HEK293T (cell line): ENCODE measurements around the gene TSPAN9.

Source experiments
- CTCF ChIA-PET: fragments of 350-600 bp; formaldehyde crosslinking; extraction: SDS; loops from one replicate; lab custom pipeline; 2021; ENCODE audit warnings: antibody characterized with exemption, inconsistent platforms; lab: Yijun Ruan, JAX
- POLR2A ChIA-PET: fragments of 350-600 bp; formaldehyde crosslinking; extraction: SDS; loops from one replicate; lab custom pipeline; 2020; ENCODE audit warnings: antibody characterized with exemption, inconsistent platforms; lab: Yijun Ruan, JAX
- DNase-seq: peaks from one replicate; pipeline ENCODE4 v3.0.0; 2012; ENCODE audit warnings: mixed read lengths; ENCODE audit errors: extremely low spot score
- ARNT ChIP-seq: fragments of 450-650 bp; IDR thresholded peaks from 2 replicates; pipeline ENCODE4 v1.6.1; 2017; ENCODE audit warnings: mild to moderate bottlenecking
- BHLHE40 ChIP-seq: fragments of 450-650 bp; IDR thresholded peaks from 2 replicates; pipeline ENCODE4 v1.6.1; 2016; ENCODE audit warnings: mild to moderate bottlenecking, moderate library complexity, borderline replicate concordance
- CTBP1 ChIP-seq: fragments of 450-650 bp; IDR thresholded peaks from 2 replicates; pipeline ENCODE4 v1.6.1; 2016; ENCODE audit warnings: borderline replicate concordance
- ELF4 ChIP-seq: fragments of 450-650 bp; IDR thresholded peaks from 2 replicates; pipeline ENCODE4 v1.6.1; 2017; ENCODE audit warnings: antibody characterized with exemption
- FOXA1 ChIP-seq: fragments of 450-650 bp; IDR thresholded peaks from 2 replicates; pipeline ENCODE4 v1.6.1; 2016; ENCODE audit warnings: mild to moderate bottlenecking
- FOXK2 ChIP-seq: fragments of 450-650 bp; IDR thresholded peaks from 2 replicates; pipeline ENCODE4 v1.6.1; 2016; ENCODE audit warnings: mild to moderate bottlenecking
- FOXM1 ChIP-seq: fragments of 450-650 bp; IDR thresholded peaks from 2 replicates; pipeline ENCODE4 v1.6.1; 2017; ENCODE audit warnings: mild to moderate bottlenecking, borderline replicate concordance
- HDGF ChIP-seq: fragments of 450-650 bp; IDR thresholded peaks from 2 replicates; pipeline ENCODE4 v1.6.1; 2017; ENCODE audit warnings: antibody characterized with exemption, borderline replicate concordance
- L3MBTL2 ChIP-seq: fragments of 450-650 bp; conservative IDR thresholded peaks from 2 replicates; pipeline ENCODE4 v1.6.1; 2016; ENCODE audit warnings: mild to moderate bottlenecking
- LEF1 ChIP-seq: fragments of 450-650 bp; IDR thresholded peaks from 2 replicates; pipeline ENCODE4 v1.6.1; 2017; ENCODE audit warnings: mild to moderate bottlenecking, borderline replicate concordance
- NFRKB ChIP-seq: fragments of 450-650 bp; IDR thresholded peaks from 2 replicates; pipeline ENCODE4 v1.6.1; 2016; ENCODE audit warnings: mild to moderate bottlenecking, moderate library complexity
- SP1 ChIP-seq: fragments of 450-650 bp; IDR thresholded peaks from 2 replicates; pipeline ENCODE4 v1.6.1; 2017
- SUZ12 ChIP-seq: fragments of 450-650 bp; IDR thresholded peaks from 2 replicates; pipeline ENCODE4 v1.6.1; 2016; ENCODE audit warnings: mild to moderate bottlenecking
- TARDBP ChIP-seq: fragments of 450-650 bp; IDR thresholded peaks from 2 replicates; pipeline ENCODE4 v1.6.1; 2016
- ZNF384 ChIP-seq: fragments of 450-650 bp; IDR thresholded peaks from 2 replicates; pipeline ENCODE4 v1.6.1; 2016
- TF ChIP-seq, protein P1 (sequence below): fragments of 450-650 bp; IDR thresholded peaks from 2 replicates; pipeline ENCODE4 v1.6.1; 2016

TSPAN9 gene

DNA sequence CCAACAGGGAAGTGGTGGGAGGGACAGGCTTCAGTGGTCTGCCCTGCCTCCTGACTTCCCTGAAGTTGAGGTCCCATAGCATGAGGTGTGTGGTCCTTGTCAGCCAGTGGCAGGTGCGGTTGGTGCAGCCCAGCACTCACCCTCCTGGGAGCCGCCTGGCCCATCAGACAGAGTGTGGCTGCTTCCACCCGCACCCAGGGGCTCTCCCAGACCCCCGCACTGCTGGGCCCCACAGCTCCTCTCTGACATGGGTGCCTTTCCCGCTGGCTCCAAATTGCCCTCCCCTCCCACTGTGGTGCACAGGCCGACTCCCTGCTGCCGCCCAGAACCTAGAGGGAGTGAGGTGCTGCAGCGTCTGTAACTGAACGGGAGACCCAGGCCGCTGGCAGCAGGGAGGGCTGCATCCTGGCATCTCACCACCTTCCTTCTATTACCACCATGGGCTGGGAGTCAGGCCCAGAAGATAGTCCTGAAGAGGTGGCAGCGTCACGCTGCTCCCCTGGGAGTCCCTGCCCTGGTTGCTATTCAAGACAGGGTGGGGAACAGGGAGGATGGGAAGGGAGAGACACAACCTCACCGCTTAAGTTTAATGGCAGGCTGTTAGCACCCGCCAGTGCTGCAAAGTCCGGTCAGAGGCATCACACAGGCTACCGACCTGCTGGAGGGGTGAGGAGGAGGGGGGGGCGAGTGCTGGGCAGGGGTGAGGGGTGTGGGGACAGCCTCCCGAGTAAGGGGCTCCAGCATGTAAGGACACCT is 233.3 kb downstream of the TSPAN9 start:
- CTCF ChIA-PET, result interaction anchor here (1.4 to 2.5 kb wide), 2 partner anchors 10 kb away, joined by 4 to 11 read pairs; no protein-coding TSS in a partner anchor
- no peak for TF ChIP-seq FOXK2
- no peak for DNase-seq
- POLR2A ChIA-PET, result no interaction called here

- ChIA-PET POLR2A (no interaction called here), CTCF (interaction anchor here (2.5 kb wide), 1 partner anchor 11 kb away, joined by 11 read pairs; no protein-coding TSS in a partner anchor)
- TF ChIP-seq ELF4 (no peak), NFRKB (no peak), ZNF384 (no peak), SUZ12 (no peak), SP1 (no peak), FOXK2 (no peak), TARDBP (no peak), ARNT (no peak), L3MBTL2 (no peak), LEF1 (no peak), BHLHE40 (no peak), CTBP1 (no peak)
- TF ChIP-seq, protein P1, sequence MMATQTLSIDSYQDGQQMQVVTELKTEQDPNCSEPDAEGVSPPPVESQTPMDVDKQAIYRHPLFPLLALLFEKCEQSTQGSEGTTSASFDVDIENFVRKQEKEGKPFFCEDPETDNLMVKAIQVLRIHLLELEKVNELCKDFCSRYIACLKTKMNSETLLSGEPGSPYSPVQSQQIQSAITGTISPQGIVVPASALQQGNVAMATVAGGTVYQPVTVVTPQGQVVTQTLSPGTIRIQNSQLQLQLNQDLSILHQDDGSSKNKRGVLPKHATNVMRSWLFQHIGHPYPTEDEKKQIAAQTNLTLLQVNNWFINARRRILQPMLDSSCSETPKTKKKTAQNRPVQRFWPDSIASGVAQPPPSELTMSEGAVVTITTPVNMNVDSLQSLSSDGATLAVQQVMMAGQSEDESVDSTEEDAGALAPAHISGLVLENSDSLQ, result no peak
- DNase-seq, result no peak
Observed at GRCh38 chr12:3311027-3311402, 233.8 kb downstream of the TSPAN9 start.

- CTCF ChIA-PET, result interaction anchor here (2.5 kb wide), 1 partner anchor 12 kb away, joined by 11 read pairs; no protein-coding TSS in a partner anchor
- DNase-seq, result no peak
- TF ChIP-seq, protein P1, result no peak
- no peak for TF ChIP-seq LEF1
- TF ChIP-seq TARDBP, result no peak
- no peak for TF ChIP-seq ARNT
- TF ChIP-seq BHLHE40, result no peak
- no peak for TF ChIP-seq HDGF
- no peak for TF ChIP-seq SUZ12
- TF ChIP-seq FOXK2, result no peak
- POLR2A ChIA-PET, result no interaction called here
Observed at GRCh38 chr12:3311491-3312103, 234.4 kb downstream of the TSPAN9 start.

DNA sequence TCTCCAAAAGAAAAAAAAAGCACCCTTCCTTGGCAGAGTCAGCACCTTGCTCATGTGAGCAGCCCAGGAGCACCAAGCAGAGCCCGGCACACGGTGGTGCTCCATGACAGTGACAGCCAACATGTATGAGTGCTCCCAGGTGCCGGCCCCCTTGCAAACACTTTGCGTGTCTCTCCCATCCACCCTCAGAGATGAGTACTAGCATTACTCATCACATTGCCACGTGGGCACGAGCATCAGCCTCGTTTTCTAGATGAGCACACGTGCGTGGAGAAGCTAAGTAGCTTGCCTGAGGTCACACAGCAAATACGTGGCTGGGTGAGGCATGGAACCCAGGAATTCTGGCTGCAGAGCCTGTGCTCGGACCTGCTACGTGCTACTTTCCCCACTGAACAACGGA is 235.9 kb downstream of the TSPAN9 start:
- ChIA-PET CTCF (interaction anchor here (0.7 to 3.3 kb wide), 7 partner anchors 10 to 464 kb away, joined by 3 to 38 read pairs (median 3); no protein-coding TSS in a partner anchor), POLR2A (no interaction called here)
- DNase-seq, result no peak
- no peak for TF ChIP-seq BHLHE40
- no peak for TF ChIP-seq ARNT
- no peak for TF ChIP-seq CTBP1
- no peak for TF ChIP-seq FOXK2
- TF ChIP-seq TARDBP, result no peak
- no peak for TF ChIP-seq L3MBTL2
- TF ChIP-seq FOXA1, result no peak
- no peak for TF ChIP-seq LEF1

- CTCF ChIA-PET, result interaction anchor here (0.6 to 3.3 kb wide), 13 partner anchors 9 to 490 kb away, joined by 3 to 38 read pairs (median 3); no protein-coding TSS in a partner anchor
- DNase-seq, result peak; percentile 41
- no peak for TF ChIP-seq TARDBP
- no peak for TF ChIP-seq FOXM1
- TF ChIP-seq LEF1, result no peak
- TF ChIP-seq SUZ12, result no peak
- no peak for TF ChIP-seq CTBP1
- TF ChIP-seq NFRKB, result no peak
- TF ChIP-seq SP1, result no peak
- no peak for TF ChIP-seq ZNF384
- TF ChIP-seq BHLHE40, result no peak
- TF ChIP-seq FOXA1, result no peak
- TF ChIP-seq, protein P1, result no peak
- TF ChIP-seq ELF4, result no peak
- no peak for TF ChIP-seq FOXK2
- no peak for TF ChIP-seq ARNT
- no peak for TF ChIP-seq L3MBTL2
- TF ChIP-seq HDGF, result no peak
Observed at GRCh38 chr12:3313675-3314663, 236.8 kb downstream of the TSPAN9 start.

More at GRCh38 chr12:3313675-3314663, 236.8 kb downstream of the TSPAN9 start:
- POLR2A ChIA-PET, result no interaction called here
